Skeletal muscle tissue (tissue), 4 donors: ENCODE measurements around the gene SYNPO2. TPM values are rescaled to one million over a fixed set of nuclear protein-coding genes. Genes with fewer than 3 reads are reported as not detected.
A peak's percentile ranks its signal among the peaks of the same experiment; 100 is the strongest.

Experiments used
- H3K27ac ChIP-seq: one replicate; pipeline ENCODE4 v1.7.0; 2013; ENCODE audit warnings: mild to moderate bottlenecking, low read depth, low read length, inconsistent platforms
- H3K27me3 ChIP-seq, 3 donors: one replicate each; pipeline ENCODE4 v1.7.0; 2013; ENCODE audit warnings: low read length in 3 of 3; ENCODE audit not compliant: control insufficient read depth in 3 of 3, insufficient read depth in 3 of 3
- H3K36me3 ChIP-seq, 3 donors: one replicate each; pipeline ENCODE4 v1.7.0; 2013; ENCODE audit warnings: low read length in 3 of 3; ENCODE audit not compliant: control insufficient read depth in 3 of 3, insufficient read depth in 3 of 3
- H3K4me1 ChIP-seq, 3 donors: one replicate each; pipeline ENCODE4 v1.7.0; 2013; ENCODE audit warnings: low read length in 3 of 3, mild to moderate bottlenecking in 3 of 3; ENCODE audit not compliant: control insufficient read depth in 3 of 3, insufficient read depth in 3 of 3
- H3K4me3 ChIP-seq, 3 donors: one replicate each; pipeline ENCODE4 v1.7.0; 2013; ENCODE audit warnings: low read length in 3 of 3
- H3K9ac ChIP-seq, 3 donors: one replicate each; pipeline ENCODE4 v1.7.0; 2013; ENCODE audit warnings: low read length in 3 of 3, mild to moderate bottlenecking in 3 of 3, moderate library complexity in 2 of 3, low read depth in 1 of 3
- H3K9me3 ChIP-seq, 3 donors: one replicate each; pipeline ENCODE4 v1.7.0; 2013; ENCODE audit warnings: low read length in 3 of 3; ENCODE audit not compliant: control insufficient read depth in 3 of 3
- total RNA-seq: library from RNA; depleted of rRNA; stranded (reverse); fragments of >200 nt; gene quantifications from one replicate; pipeline ENCODE4 v1.2.3, GENCODE V29; 2014
- donor health status: Osteomylitis.

The SYNPO2 gene
- total RNA-seq, 1 donor from 2014 or later, result 34.4 TPM

- Histone ChIP-seq H3K9me3 (no peaks in the 10 kb centered on the region), H3K4me1 (peaks cover 24 to 45% (median 28%) of the 10 kb centered on the region in 3 donors), H3K27me3 (no peaks in the 10 kb centered on the region), H3K36me3 (peaks cover 22 to 28% (median 24%) of the 10 kb centered on the region in 3 donors), H3K27ac (peak overlapping the region; percentile 97), H3K9ac (peak overlapping the region; percentile 13 to 69 (median 57)), H3K4me3 (peak overlapping the region; percentile 60 to 80 (median 71))
Measured at GRCh38 chr4:119032921-119033685, 144.4 kb downstream of the SYNPO2 start.

- Histone ChIP-seq H3K4me1 (peaks cover 24 to 48% (median 32%) of the 10 kb centered on the region in 3 donors), H3K9me3 (no peaks in the 10 kb centered on the region), H3K36me3 (peaks cover 22 to 28% (median 24%) of the 10 kb centered on the region in 3 donors), H3K27me3 (no peaks in the 10 kb centered on the region), H3K27ac (peak overlapping the region; percentile 97), H3K9ac (peak overlapping the region in 1 of 3 donors; percentile 69), H3K4me3 (peak overlapping the region; percentile 1 to 60 (median 10))
Measured at GRCh38 chr4:119034276-119035008, 145.8 kb downstream of the SYNPO2 start.

- Histone ChIP-seq H3K27me3 (no peaks in the 10 kb centered on the region), H3K27ac (peak overlapping the region; percentile 97), H3K4me1 (peaks cover 33 to 47% (median 42%) of the 10 kb centered on the region in 3 donors), H3K36me3 (peaks cover 8 to 13% (median 9%) of the 10 kb centered on the region in 3 donors), H3K9me3 (no peaks in the 10 kb centered on the region), H3K9ac (peak overlapping the region in 1 of 3 donors; percentile 19), H3K4me3 (no peak overlapping the region)
Measured at GRCh38 chr4:119035951-119036737, 147.5 kb downstream of the SYNPO2 start.

- peaks cover 0 to 4% (median 0%) of the 10 kb centered on the region in 3 donors for H3K36me3 ChIP-seq
- H3K9me3 ChIP-seq, result no peaks in the 10 kb centered on the region
- no peak overlapping the region for H3K4me3 ChIP-seq
- H3K4me1 ChIP-seq, result peaks cover 35 to 55% (median 42%) of the 10 kb centered on the region in 3 donors
- H3K27ac ChIP-seq, result peak overlapping the region; percentile 97
- no peaks in the 10 kb centered on the region for H3K27me3 ChIP-seq
- no peak overlapping the region for H3K9ac ChIP-seq
Measured at GRCh38 chr4:119037709-119038108, 149.1 kb downstream of the SYNPO2 start.

GRCh38 chr4:119038116-119038841, 149.6 kb downstream of the SYNPO2 start:
- no peak overlapping the region for H3K9ac ChIP-seq
- H3K36me3 ChIP-seq, result no peaks in the 10 kb centered on the region
- H3K4me3 ChIP-seq, result no peak overlapping the region
- H3K9me3 ChIP-seq, result no peaks in the 10 kb centered on the region
- peak overlapping the region; percentile 97 for H3K27ac ChIP-seq
- no peaks in the 10 kb centered on the region for H3K27me3 ChIP-seq
- peaks cover 33 to 52% (median 44%) of the 10 kb centered on the region in 3 donors for H3K4me1 ChIP-seq

GRCh38 chr4:119039160-119039559, 150.5 kb downstream of the SYNPO2 start:
- Histone ChIP-seq H3K27ac (peak overlapping the region; percentile 97), H3K27me3 (no peaks in the 10 kb centered on the region), H3K4me3 (no peak overlapping the region), H3K4me1 (peaks cover 29 to 47% (median 39%) of the 10 kb centered on the region in 3 donors), H3K9me3 (no peaks in the 10 kb centered on the region), H3K9ac (no peak overlapping the region), H3K36me3 (no peaks in the 10 kb centered on the region)

- Histone ChIP-seq H3K4me1 (peaks cover 23 to 42% (median 32%) of the 10 kb centered on the region in 3 donors), H3K27ac (peak overlapping the region; percentile 97), H3K4me3 (no peak overlapping the region), H3K9me3 (no peaks in the 10 kb centered on the region), H3K9ac (peak overlapping the region in 2 of 3 donors; percentile 41 to 50), H3K27me3 (no peaks in the 10 kb centered on the region), H3K36me3 (no peaks in the 10 kb centered on the region)
Measured at GRCh38 chr4:119039779-119040178, 151.1 kb downstream of the SYNPO2 start.

GRCh38 chr4:119040261-119040660, 151.6 kb downstream of the SYNPO2 start:
- Histone ChIP-seq H3K36me3 (no peaks in the 10 kb centered on the region), H3K27ac (peak overlapping the region; percentile 97), H3K9me3 (no peaks in the 10 kb centered on the region), H3K9ac (peak overlapping the region; percentile 41 to 51 (median 50)), H3K4me3 (no peak overlapping the region), H3K4me1 (peaks cover 18 to 39% (median 28%) of the 10 kb centered on the region in 3 donors), H3K27me3 (no peaks in the 10 kb centered on the region)

GRCh38 chr4:119040694-119041185, 152.1 kb downstream of the SYNPO2 start:
- Histone ChIP-seq H3K9ac (peak overlapping the region; percentile 41 to 73 (median 50)), H3K4me1 (peaks cover 18 to 39% (median 25%) of the 10 kb centered on the region in 3 donors)

More at GRCh38 chr4:119040694-119041185, 152.1 kb downstream of the SYNPO2 start:
- Histone ChIP-seq H3K4me3 (no peak overlapping the region), H3K27ac (peak overlapping the region; percentile 97), H3K36me3 (no peaks in the 10 kb centered on the region), H3K9me3 (no peaks in the 10 kb centered on the region), H3K27me3 (no peaks in the 10 kb centered on the region)
